NCI-H1092 (cell line): ENCODE results near the gene ALDH3B2.
"Not testable (repeated sequence)": the region's sequence is repeated elsewhere in the genome, so short reads cannot be mapped to it uniquely, and the experiment has no call there.

Experiments
- DNase-seq: peaks from one replicate; lab custom pipeline; 2025; lab: John Stamatoyannopoulos, UW

Gene ALDH3B2

DNA sequence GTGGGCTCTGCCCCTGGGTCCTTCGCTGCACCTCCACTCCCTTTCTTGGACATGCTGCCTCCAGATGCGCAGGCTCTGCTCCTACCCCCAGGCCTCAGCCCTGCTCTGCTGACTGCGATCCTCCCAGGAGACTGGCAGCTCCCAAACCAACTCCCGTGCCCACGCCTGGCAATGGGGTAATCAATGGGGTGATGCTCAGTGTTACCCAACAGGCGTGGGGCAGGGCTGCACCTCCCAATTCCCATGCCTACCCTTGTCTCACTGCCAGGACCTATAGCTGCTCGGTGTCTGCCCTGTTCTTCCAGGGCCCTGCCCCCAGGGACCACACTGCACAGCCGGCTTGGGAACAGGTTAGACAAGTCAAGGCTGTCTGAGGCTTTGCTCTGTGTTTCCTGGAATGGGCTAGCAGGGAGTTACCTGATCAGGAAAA, at the start of gene ALDH3B2:
ALDH3B2 (minus strand) TSS at position 182 of the 430 bp plus-strand sequence. CDS start 7,688 bp downstream, outside the sequence.
- no peak for DNase-seq

DNA sequence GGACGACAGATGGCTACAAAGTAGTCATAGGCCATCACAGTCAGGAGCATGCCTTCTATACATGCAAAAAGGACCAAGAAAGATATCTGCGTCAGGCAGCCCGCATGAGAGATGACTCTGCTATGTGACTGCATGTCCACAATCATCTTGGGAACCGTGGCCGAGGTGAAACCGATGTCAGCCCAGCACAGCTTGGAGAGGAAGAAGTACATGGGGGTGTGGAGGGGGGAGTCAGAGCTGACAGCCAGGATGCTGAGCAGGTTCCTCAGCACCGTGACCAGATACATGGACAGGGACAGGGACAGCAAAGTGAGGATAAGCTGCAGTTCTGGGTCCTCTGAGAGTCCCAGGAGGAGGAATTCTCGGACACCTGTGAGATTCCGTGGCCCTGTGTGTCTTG, 48.6 kb upstream of the ALDH3B2 start:
- not testable (repeated sequence) for DNase-seq

DNA sequence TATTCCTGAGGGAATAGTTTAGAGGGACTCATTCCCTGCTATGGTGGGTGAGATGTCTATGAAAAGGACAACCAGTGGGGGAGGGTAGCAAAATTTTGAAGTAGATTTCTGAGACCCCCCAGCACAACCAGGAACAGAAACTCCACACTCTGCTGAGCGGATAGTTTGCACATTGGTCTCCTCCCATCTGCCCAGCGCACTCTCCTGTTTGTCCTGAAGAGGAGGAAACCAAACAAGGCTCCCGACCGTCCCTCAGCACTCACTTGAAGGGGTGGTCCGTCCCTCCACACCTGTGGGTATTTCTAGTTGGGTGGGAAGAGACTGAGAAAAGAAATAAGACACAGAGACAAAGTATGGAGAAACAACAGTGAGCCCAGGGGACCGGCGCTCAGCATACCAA, 41.8 kb upstream of the ALDH3B2 start:
- DNase-seq: not testable (repeated sequence)

DNA sequence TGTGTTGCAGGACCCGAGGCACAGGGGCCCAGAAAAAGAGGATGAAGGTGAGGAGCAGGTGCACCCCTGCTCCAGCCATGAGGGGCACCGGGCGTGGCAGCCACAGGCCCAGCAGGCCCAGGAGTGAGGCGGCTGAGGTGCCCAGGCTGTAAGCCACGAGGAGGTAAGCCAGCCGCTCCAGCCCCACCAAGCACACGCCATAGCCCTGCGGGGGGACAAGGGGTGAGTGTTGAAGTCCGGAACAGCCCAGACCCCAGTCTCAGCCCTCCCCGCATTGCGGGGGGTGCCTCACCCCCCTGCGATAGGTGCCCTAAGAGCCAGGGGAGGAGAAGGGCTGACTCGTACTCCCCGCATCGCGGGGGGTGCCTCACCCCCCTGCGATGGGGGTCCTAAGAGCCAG, 41.4 kb upstream of the ALDH3B2 start:
- not testable (repeated sequence) for DNase-seq

GRCh38 chr11:67713892-67714509, 39.6 kb upstream of the ALDH3B2 start:
- DNase-seq: not testable (repeated sequence)

DNA sequence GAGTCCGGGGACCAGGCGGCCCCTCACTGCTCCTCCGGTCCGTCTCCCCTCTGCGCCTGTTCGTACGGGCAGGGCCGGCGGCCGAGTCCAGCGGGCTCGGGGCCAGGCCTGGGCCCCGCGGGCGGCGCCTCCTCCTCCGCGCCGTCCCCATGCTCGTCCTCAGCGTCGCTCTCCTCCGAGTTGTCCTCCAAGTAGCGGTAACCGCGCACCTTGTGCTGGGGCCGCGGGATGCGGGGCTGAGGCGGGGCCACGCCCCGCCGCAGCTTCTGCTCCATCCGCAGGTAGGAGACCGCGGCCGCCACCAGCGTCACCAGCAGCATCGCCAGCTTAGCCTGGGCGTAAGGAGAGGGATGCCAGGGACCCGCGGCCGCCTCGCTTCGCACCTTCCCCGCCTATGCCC, 37.3 kb upstream of the ALDH3B2 start:
- DNase-seq: not testable (repeated sequence)

- not testable (repeated sequence) for DNase-seq
These were observed 36.8 kb upstream of the ALDH3B2 start for GRCh38 chr11:67711212-67711611.

GRCh38 chr11:67709806-67710205, 35.4 kb upstream of the ALDH3B2 start:
- not testable (repeated sequence) for DNase-seq

GRCh38 chr11:67705264-67705663, 30.8 kb upstream of the ALDH3B2 start:
- DNase-seq: no peak

GRCh38 chr11:67704524-67704923, 30.1 kb upstream of the ALDH3B2 start:
- no peak for DNase-seq

GRCh38 chr11:67703709-67704108, 29.3 kb upstream of the ALDH3B2 start:
- DNase-seq: not testable (repeated sequence)

DNA sequence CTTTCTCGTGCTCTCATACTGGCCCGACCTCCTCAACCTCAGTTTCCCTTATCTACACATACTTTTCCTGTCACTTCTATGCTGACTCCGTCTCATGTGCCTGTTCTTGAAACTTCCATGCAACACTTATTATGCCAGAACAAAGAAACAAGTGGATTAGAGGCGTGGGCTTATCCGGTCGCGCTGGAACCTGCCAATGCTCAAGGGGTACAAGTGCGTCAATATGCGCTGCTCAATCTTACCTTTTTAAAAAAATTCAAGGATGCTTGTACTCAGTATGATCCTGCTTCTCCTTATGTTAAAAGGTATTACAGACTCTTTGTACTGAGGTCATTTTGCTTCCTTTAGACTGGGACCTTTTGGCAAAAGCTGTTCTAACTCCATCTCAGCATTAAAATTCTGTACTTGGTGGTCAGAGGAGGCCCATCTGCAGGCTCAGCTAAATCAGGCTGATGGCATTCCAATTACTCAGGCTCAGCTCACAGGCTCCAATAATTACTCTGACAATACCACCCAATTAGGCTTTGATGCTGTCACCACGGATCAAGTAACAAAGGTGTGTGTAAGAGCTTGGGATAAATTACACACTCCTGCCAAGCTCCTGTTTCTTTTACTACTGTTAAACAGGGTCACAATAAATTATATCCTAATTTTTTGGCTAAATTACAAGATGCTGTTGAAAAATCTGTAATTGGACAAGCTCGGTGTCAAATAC, 26.3 kb upstream of the ALDH3B2 start:
- DNase-seq: no peak

DNA sequence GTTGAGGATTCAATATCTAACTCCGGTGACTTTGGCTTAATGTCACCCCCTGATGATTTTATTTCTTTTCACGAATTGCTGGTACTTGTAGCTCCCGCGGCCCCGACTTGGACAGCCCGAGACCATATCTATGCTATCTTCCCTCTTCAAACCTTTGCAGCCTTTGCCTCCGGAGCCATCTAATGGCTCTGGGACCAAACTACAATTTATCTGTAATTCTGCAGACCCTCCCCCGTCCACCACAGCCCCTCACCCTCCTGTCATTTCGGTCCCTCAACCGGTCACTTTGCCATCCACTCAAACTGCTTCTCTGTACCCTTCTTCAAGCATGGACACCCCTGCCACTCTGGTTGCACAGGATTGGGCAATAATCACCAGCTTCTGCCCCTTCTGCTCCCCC, 25.7 kb upstream of the ALDH3B2 start:
- DNase-seq: no peak

- DNase-seq: no peak
These were observed 25.1 kb upstream of the ALDH3B2 start for GRCh38 chr11:67699521-67699920.

DNA sequence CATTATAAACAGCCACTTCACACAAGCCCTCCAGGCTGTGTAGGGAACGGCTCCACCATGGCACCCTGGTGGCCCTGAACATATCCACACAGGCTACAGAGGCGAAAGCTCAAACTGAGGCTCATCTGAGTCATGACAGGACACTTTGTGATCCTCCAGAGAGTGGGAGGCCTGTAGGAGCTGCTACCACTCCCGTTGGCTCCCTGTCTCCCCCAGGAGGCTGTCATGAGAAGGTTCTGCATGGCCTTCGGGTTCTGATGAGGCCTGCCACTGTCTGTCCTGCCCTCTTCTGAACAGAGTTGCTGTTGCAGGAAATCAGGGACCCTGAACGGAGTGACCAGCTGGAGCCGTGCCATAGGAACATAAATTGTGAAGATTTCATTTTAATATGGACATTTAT, 23.8 kb upstream of the ALDH3B2 start:
- DNase-seq: no peak

- no peak for DNase-seq
These were observed 23.4 kb upstream of the ALDH3B2 start for GRCh38 chr11:67697846-67698245.

DNA sequence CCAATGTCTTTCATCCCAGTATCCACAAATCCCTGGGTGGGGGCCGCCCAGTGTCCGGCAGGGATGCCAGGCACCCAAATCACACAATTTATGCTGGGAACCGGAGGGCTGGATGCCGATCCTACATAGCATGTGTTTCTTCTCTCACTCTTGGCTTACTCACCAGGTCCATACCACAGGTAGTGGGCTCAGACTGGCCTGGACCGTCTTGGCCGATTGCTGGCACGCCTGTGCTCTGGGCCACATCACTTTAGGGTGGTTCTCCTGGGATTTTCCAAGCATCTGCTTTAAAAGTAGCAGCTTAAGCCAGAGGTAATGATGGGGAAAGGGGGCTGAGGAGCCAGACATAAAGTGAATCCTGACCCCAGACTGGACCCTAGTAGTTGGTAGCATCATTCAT, 22.6 kb upstream of the ALDH3B2 start:
- DNase-seq: no peak

- no peak for DNase-seq
These were observed 21.2 kb upstream of the ALDH3B2 start for GRCh38 chr11:67695606-67696005.

DNA sequence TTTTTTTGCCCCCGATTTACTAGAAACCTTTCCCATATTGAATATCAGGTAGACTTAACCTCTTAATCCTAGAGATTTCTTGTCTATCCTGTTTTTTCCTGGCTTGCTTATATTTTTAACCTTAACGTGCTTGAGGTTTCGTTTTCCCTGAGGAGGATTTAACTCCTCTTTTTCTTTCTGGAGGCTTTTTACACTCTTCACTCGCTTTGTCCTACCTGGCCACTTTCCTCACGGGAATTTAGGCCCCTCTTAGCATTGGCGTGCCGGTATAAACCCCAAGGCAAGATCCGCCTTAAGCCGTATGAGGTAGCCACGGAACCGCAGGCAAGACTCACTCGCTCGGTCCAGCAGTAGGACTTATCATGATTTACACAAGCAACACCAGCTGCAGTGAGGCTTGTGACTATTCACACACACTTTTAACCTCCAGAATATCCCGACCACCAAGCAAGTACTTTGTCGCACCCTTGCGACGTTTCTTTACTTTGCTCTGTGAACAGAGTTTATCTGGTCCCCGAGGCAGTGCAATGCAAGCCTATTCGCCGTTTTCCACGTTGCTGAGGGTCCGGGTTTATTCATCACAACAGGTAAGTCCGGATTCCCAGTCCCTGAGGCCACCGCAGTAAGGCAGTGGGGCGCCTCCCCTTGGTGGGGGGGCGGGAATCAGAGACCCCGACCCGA, 20.6 kb upstream of the ALDH3B2 start:
- DNase-seq: no peak

- no peak for DNase-seq
These were observed 16.7 kb upstream of the ALDH3B2 start for GRCh38 chr11:67691149-67691548.

GRCh38 chr11:67689178-67689577, 14.8 kb upstream of the ALDH3B2 start:
- no peak for DNase-seq

DNA sequence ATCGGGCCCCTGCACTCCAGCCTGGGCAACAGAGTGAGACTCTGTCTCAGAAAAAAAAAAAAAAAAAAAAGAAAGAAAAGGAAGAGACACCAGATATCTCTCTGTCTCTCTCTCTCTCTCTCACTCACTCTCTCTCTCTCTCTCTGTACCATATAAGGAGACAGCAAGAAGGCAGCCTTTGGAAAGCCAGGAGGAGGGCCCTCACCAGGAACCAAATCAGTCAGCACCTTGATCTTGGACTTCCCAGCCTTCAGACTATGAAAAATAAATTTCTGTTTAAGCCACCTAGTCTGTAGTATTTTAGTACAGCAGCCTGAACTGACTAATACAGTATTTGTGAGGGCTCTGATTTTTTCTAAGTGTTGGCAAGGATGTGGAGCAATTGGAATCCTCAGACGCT, 13.6 kb upstream of the ALDH3B2 start:
- DNase-seq: no peak
